Astrocyte of the cerebellum (primary cell): ENCODE data around the gene TTC14.
A peak's percentile ranks its signal among the peaks of the same experiment; 100 is the strongest.

Experiments
- DNase-seq: peaks from one replicate; pipeline ENCODE4 v3.0.0-alpha.2; 2011; ENCODE audit warnings: low read depth
- H3K4me3 ChIP-seq: 2 replicates; pipeline ENCODE4 v1.5.1; 2011; ENCODE audit warnings: mild to moderate bottlenecking, low read depth, low read length, moderate library complexity
- CTCF ChIP-seq: IDR thresholded peaks from 2 replicates; pipeline ENCODE4 v1.5.1; 2012; ENCODE audit warnings: low read length, low read depth, moderate library complexity, mild to moderate bottlenecking; ENCODE audit errors: missing control alignments
- in situ Hi-C: cut with HindIII; loops from 2 replicates; pipeline ENCODE4 v1.10.0; 2017; ENCODE audit warnings: low sequenced_read_pairs

The TTC14 gene, protein sequence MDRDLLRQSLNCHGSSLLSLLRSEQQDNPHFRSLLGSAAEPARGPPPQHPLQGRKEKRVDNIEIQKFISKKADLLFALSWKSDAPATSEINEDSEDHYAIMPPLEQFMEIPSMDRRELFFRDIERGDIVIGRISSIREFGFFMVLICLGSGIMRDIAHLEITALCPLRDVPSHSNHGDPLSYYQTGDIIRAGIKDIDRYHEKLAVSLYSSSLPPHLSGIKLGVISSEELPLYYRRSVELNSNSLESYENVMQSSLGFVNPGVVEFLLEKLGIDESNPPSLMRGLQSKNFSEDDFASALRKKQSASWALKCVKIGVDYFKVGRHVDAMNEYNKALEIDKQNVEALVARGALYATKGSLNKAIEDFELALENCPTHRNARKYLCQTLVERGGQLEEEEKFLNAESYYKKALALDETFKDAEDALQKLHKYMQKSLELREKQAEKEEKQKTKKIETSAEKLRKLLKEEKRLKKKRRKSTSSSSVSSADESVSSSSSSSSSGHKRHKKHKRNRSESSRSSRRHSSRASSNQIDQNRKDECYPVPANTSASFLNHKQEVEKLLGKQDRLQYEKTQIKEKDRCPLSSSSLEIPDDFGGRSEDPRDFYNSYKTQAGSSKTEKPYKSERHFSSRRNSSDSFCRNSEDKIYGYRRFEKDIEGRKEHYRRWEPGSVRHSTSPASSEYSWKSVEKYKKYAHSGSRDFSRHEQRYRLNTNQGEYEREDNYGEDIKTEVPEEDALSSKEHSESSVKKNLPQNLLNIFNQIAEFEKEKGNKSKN

GRCh38 chr3:180601688-180602666 lies at the start of gene TTC14:
TSS of gene TTC14 (plus strand) at chr3:180602163. CDS start at chr3:180602262, 99 bp downstream.
- in situ Hi-C loops = no loop called here
- DNase-seq = peak; percentile 83
- H3K4me3 ChIP-seq = peak within 1 kb of the TSS; percentile 90
- no peak for TF ChIP-seq CTCF

GRCh38 chr3:180563406-180563805 lies 38.6 kb upstream of the TTC14 start:
- TF ChIP-seq CTCF = no peak
- in situ Hi-C loops = no loop called here
- no peak overlapping the region for H3K4me3 ChIP-seq
- DNase-seq = no peak

DNA sequence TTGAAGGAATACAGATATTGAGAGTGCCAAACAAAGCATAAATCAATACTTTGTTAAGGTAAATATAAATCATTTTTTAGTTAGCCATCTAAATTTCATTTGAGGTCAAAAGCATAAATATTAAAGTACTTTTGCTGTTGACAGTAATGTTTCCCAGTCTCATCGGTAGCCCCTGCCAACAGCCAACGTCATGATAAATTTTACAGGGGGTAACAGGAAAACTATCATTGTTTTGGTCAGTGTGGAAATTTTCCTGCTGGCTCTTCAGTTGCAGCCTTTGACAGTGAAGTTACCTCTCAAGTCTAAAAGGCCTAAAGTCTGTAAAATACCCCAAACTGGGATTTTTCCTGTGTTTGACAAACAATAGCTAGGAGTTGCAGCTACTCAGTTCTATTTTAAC lies 37.3 kb upstream of the TTC14 start:
- no peak for TF ChIP-seq CTCF
- DNase-seq = no peak
- in situ Hi-C loops = no loop called here
- no peak overlapping the region for H3K4me3 ChIP-seq

- in situ Hi-C loops = no loop called here
- TF ChIP-seq CTCF = no peak
- no peak for DNase-seq
- H3K4me3 ChIP-seq = no peak overlapping the region
Observed at GRCh38 chr3:180570238-180570637, 31.7 kb upstream of the TTC14 start.

DNA sequence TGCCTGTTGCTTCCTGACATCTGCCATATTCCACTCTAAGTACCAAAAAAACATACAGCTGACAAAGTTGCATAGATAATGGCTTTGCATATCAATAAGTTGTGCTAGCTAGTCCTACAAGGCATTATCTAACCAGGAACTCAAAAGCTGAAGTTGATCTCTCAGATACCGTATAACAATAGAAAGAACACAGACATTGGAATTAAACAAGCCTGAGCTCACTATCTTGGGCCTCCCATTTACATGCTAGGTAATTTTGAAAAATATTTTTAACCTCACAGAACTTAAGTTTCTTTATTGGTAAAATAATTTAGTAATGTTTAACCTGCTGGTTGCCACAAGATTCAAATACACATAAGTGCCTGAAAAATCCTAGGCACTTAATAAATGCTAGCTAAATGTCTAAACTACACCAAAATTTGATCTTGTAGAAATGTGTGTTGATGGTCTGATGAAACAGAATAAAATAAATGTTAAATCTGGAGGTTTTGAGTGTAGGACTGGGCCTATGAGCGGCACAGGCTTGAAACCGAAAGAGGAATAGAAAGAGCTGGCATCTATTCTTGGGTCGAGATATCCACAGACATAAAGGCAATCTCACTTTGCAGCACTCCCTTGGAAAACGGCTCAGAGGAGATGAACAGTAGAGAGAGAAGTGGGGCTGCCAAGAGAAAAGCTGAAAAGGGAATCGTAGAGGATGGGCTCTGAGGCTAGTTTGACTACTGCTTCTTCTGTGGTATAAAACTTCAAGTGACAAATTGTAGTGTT lies 29.9 kb upstream of the TTC14 start:
- in situ Hi-C loops = no loop called here
- no peak for DNase-seq
- TF ChIP-seq CTCF = no peak
- no peak overlapping the region for H3K4me3 ChIP-seq
